ENCODE results near the gene SDR42E1.
A peak's percentile ranks its signal among the peaks of the same experiment; 100 is the strongest.

DNA sequence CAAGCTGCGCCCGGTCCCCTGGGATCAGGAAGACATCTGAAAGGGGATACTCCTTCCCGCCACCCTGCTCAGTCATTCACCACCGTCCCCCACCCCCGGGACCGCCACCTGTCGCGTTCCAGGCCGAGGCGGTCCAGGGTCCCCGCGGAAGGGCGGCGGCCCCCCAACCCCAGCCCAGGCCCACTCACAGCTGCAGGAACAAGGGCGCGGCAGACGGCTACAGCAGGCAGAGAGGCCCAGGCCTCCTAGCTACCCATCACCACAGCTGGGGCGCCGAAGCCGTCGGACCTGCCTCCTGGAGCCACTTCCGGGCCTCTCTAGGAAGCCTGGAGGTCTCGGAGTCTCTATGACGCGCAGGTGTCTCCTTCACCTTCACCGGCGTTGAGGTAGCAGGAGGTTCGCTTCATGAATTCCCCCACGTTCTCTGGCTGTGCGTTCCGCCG is at the start of gene SDR42E1:
- TF ChIP-seq POLR2A (IDR thresholded peaks at IDR 0.05): peak; percentile 27
- TF ChIP-seq, protein P1, sequence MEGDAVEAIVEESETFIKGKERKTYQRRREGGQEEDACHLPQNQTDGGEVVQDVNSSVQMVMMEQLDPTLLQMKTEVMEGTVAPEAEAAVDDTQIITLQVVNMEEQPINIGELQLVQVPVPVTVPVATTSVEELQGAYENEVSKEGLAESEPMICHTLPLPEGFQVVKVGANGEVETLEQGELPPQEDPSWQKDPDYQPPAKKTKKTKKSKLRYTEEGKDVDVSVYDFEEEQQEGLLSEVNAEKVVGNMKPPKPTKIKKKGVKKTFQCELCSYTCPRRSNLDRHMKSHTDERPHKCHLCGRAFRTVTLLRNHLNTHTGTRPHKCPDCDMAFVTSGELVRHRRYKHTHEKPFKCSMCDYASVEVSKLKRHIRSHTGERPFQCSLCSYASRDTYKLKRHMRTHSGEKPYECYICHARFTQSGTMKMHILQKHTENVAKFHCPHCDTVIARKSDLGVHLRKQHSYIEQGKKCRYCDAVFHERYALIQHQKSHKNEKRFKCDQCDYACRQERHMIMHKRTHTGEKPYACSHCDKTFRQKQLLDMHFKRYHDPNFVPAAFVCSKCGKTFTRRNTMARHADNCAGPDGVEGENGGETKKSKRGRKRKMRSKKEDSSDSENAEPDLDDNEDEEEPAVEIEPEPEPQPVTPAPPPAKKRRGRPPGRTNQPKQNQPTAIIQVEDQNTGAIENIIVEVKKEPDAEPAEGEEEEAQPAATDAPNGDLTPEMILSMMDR (IDR thresholded peaks at IDR 0.05): no peak
